GM19395 (cell line): ENCODE measurements around the gene OPRL1.

ENCODE experiments used
- ATAC-seq: cut with Tn5 transposase; IDR thresholded peaks from one replicate; pipeline ENCODE4 v1.9.1; 2021; ENCODE audit warnings: mild to moderate bottlenecking, moderate library complexity; ENCODE audit not compliant: unreplicated experiment

The OPRL1 gene

DNA sequence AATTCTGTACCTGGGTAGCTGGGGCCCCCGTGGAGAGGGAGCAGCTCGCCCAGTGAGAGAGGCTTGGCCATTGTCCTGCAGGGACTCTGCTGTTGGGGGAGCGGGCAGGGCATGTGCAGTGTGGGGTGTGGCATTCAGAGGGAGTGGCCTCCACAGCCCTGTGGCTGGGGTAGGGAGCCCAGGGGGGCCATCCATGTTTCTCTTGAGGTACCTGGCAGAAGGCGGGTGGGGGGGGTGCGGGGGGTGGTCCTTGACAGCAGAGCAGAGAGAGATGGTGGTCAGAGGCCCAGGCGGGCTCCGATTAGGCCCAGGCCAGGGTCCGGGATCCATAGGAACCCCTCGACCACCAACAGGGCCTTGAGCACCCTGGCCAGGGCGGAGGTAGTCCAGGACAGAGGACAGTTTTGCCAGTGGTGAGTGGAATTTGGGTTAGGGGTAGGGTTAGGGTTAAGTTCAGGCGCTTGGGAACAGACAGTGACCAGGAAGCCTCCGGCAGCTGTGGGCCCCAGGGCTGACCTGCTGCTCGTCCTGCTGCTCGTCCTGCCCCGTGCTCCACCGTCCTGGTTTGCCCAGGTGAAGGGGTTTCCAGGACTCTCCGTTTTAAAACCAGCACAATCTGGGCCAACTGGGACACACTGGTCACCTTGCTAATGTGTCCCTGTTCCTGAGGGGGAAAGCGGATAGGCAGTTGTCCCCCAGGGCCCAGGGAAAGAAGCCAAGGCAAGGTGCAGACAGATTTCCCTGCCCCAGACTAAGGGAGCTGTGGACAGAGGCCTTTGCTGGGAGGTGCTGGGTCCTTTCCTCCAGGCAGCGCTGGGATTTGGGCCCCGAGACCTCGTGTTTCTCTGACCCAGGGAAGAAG is 59.5 kb downstream of the OPRL1 start:
- ATAC-seq: no peak

DNA sequence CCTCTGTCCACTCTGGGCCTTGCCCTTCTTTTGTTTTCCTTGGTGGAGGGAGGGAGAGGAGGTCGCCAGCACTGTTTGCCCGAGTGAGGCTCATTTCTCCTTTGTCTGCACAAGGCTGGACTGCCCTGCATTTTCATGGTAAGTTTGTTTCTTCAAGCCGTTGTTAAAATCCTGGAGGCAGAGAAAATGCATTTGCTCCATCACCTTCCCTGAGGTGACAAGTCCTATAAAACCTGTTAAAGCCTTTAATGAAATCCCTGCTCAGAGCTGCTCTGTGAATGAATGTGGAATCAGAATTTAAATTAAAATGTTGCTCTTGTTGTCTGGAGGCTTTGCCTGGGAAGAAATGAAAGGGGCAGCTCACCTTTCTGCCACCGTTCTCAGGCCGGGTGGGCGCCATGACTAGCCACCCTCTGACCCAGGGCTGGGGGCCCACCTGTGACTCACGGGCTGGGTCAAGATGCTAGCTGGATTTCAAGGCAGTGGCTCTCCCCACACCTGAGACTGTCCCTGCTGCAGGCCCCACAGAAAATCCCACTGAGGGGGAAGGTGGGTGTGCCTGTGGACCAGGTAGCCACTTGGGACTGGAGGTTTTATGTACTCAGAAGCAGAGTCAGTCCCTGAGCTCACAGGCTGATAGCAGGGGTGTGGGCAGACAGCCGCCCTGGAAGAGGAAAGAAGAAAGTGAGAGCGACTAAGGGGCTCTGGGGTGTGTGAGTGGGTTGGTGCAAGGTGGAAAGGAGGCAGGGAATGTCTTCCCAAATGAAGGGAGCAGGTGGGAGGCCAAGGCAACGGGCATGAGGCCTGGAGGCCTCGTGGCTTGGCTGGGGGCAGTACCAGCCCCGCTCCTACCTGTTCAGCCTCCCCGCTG is 60.4 kb downstream of the OPRL1 start:
- ATAC-seq: no peak

DNA sequence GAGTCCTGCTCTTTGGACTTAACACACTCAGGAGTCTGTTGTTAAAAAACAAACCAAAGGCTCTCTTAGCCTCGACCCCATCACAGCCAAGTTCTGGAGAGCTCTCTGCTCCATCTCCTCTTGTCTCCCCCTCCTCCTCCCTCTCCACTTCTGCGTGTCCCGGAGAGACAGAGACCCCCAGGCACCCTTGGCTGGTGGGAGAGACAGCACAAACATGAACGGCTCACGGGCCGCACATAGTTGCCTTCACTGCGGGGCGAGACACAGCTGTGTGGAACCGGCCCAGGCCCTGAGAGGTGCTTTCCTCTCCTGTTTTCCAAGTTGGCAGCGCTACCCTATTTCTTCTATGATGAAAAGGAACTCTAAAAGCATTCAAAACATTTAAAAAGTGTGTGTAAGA is 61.1 kb downstream of the OPRL1 start:
- no peak for ATAC-seq

DNA sequence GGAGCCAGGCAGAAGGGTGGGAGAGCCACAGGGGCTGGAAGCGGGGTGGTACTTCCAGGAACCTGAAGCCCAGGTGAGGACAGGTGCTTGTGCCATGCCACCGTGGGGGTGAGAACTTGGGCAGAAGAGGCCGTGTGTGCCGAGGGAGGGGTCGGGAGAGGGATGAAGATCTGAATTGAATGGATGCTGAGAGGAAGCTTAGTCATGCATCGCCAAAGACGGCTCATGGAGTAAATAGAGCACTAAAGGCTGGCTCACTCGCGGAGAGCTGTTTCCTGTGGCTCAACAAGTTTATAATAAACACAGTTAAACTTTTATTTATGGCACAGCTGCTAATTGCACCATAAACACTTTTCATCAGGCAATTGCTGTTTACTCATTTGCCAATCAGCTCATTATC is 62.7 kb downstream of the OPRL1 start:
- ATAC-seq: no peak

DNA sequence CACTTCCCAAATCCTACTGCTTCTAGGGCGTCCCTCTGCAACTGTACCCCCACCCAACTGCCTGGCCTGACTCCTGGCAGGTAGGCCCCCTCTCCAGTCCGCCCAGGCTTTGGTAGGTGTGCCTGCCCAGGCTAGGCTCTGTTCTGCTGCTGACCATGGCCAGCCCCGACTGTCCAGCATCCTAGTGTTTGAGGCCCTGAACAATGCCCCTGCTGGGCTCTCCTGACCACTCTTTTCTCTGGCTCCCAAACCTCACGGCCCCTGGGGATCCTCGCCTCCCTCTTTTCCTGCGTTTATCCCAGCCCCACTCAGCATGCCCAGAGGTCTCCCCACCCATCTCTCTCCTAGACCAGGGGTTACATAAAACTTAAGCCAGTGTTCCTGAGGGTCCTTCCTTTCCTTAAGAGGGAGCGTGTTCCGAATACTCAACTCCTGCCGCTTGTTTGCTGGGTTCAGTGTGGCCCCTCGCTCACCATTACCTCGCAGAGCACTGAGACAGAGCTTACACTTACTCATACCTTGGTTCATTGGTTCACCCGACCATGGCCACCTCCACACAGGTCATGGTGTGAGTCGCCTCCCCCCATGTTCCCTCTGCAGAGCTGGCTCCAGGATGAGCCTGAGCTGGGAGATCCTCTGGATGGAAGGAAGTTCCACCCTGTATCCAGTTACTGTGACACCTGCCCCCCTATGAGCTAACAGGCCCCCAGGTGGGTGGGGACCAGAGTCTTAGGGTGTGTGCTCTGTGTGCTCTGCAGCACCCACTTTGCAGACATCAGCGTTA is 63.3 kb downstream of the OPRL1 start:
- no peak for ATAC-seq

DNA sequence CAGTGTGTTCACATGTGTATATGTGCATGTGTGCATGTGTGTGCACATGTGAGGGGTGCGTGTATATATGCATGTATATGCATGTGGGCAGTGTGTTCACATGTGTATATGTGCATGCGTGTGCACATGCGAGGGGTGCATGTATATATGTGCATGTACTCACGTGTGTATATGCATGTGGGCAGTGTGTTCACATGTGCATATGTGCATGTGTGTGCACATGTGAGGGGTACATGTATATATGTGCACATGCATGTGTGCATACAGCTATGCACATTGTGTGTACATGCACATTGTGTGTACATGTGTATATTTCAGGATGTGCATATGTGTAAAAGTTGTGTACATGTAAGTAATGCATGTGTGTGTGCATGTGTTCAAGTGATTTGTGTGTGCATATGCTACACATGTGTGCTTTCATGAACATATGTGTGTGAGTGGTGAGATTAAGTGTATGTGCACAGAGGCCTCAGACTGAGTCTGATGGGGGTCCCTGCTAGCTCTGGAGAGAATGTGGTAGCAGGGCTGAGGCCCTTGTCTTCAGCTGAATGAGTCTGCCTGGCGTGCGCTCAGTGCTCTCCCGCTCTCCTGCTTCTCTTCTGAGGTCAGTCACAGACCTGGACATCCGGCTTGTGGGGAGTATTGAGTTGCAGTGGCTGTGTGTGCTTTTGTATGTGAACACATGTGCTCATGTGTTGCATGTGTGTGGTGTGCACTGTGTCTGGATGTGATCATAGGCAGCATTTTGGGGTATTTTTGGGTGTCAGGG is 64.4 kb downstream of the OPRL1 start:
- ATAC-seq: no peak

DNA sequence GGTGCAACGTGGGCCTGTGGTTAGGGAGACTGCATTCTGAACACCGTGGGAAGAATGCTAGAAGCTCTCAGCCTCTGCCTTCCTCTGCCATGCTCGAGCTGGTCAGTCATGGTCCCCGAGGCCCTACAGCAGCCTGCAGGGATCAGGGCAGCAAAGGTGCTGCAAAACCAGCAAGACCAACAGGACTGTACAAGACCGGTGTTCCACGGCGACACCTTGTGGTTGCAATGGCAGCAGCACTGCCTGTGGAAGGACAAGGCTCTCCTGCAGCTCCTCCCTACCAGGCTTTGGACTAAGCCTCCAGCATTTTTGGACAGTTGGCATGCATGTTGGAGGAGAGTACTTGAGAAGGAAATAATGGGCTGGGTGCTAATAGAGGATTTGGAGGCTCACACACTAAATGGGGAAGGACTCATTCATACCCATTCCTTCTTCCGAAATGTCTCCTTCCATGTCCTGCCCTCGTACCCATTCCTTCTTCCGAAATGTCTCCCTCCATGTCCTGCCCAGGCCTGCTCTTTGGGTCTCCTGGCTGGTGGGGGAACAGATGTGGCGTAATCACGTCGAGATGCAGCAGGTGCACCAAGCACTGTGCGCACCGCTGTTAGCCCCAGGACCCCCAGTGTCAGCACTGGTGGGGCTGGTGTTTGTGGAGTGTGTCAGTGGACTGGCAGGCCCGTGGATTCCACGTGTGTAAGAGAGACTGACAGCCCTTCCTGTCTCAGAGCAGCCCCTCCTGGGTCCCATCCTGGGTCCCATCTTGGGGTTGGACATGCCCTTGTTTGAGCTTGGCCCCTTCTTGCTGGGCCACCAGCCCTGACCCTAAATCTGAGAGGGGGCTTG is 65.8 kb downstream of the OPRL1 start:
- no peak for ATAC-seq

DNA sequence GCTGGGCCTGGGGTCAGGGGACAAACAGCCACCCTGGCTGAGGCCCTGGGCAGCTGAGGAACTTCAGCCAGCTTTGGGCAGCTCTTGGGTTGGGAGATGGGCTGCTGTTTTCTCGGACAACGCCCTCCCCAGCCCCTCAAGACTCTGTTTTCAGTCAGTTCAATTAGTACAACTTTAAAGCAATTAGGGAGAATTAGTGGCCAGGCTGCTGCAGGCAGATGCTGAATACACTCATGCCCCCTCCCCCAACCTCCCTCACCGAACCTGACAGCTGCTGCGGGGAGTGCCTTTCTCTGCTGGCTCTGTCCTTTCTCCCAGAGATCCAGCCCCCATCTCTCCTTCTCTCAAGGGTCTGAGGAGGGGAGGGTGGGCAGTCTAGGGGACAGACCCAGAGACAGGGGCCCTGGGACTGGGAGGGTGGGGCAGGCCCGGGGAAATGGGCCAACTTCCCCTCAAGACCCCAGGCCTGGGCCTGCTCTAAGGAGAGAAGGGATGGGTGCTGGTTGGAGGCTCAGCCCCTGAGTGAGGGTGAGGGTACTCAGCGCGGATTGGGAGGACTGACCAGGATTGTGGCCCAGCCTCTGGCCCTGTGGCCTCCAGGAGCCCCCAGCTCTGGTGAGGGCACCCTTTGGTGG is 66.5 kb downstream of the OPRL1 start:
- ATAC-seq: no peak

DNA sequence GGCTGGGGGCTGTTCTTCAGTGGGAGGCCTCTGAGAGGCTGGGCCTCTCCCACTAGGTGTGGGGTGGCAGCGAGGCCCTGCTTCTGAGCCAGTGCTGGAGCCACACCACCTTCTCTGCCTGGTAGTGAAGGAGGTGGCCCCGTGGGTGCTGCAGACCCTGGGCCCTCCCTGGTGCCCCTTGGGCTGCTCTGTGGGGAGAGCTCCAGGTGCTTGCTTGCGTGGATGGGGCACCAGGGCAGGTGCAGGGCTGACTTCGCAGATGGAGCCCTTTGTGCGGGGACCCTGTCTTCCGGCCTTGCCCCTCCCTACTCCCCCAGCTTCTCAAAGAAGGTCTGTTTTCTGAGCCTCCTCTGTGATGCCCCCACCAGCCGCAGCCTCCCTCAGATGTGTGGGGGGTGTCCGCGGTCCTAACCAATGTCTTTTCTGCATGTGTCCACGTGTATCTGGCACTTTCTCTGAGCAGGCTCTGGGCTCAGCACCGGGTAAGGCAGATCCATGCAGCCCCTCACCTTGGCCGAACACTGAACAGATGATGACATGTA is 67.1 kb downstream of the OPRL1 start:
- no peak for ATAC-seq

DNA sequence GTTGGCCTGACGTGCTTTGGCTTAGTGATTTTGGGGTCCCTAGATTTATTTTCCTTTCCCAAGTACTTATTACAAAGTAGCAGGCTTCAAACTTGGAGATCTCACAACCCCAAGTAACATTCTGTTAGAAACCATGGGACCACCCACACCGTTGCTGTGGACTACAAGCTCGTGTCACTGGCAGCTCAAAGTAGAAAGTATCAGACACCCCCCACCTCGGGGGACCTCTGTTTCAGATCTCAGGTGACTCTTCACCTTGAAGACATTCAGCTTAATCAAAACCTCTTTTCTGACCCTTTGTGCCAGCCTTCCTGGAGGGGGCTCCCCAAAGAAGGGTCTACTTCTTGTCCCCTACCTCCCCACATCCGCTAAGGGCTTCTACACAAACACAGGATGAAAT is 68.7 kb downstream of the OPRL1 start:
- ATAC-seq: no peak

DNA sequence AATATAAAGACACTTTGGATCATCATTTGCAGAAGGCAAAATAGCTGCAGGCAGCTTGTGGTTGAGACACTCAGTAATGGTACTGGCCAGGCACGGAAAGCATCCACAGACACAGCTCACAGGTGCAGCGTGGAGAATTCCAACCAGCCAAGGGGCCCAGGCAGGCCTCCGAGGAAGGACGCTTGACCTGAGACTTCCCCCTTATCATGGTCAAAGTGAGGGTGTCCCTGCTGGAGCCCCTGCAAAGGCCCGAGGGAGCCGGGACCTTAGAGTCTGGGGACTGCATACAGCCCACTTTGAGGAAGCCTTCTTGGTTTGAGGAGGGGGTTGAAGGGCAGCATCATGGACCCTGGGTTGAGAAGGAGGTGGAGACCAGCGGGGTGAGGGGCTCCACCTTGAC is 69.3 kb downstream of the OPRL1 start:
- no peak for ATAC-seq

DNA sequence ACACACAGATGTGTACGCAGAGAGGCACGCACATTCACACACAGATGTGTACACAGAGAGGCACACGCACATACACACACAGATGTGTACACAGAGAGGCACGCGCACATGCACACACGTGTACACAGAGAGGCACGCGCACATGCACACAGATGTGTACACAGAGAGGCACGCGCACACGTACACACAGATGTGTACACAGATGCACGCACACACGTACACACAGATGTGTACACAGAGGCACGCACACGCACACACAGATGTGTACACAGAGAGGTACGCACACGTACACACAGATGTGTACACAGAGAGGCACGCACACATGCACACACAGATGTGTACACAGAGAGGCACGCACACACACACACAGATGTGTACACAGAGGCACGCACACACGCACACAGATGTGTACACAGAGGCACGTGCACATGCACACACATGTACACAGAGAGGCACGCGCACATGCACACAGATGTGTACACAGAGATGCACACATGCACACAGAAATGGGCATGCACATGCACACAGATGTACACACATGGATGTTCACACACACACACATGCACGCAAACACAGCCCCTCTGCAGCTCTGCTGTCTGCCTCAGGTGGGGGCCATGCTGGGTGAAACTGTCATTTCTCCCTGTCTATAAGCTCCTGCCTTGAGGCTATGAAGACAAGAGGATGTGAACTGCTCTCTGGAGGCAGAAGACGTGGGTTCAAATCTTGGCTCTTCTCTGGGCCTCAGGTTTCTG is 70.1 kb downstream of the OPRL1 start:
- ATAC-seq: no peak
